Activated CD8-positive, alpha-beta memory T cell treated with anti-CD3 and anti-CD28 coated beads, Interleukin-2, amount 10 ng/mL, durations not matched to agents 7 days and 5 days (primary cell): ENCODE results near the gene COQ8A. TPM values are rescaled to one million over a fixed set of nuclear protein-coding genes. Genes with fewer than 3 reads are reported as not detected.

Source experiments
- ATAC-seq: fragments of 150-1000 bp; cut with Tn5 transposase; one replicate; pipeline ENCODE4 v1.10.0; 2021; ENCODE audit warnings: moderate library complexity
- CTCF ChIA-PET: fragments of 350-600 bp; sonication (Branson Sonifier 250); formaldehyde crosslinking; loops from one replicate; lab custom pipeline; 2021; ENCODE audit warnings: antibody characterized with exemption; lab: Charles Lee
- DNase-seq: peaks from one replicate; pipeline ENCODE4 v3.0.0-alpha.2; 2020
- H3K27ac Mint-ChIP-seq: one replicate; pipeline ENCODE4 v1.8.0; 2021; ENCODE audit warnings: mild to moderate bottlenecking, mixed read lengths
- H3K27me3 Mint-ChIP-seq: one replicate; pipeline ENCODE4 v1.8.0; 2021; ENCODE audit warnings: mixed read lengths
- H3K36me3 Mint-ChIP-seq: one replicate; pipeline ENCODE4 v1.8.0; 2021; ENCODE audit warnings: mild to moderate bottlenecking, mixed read lengths
- H3K4me1 Mint-ChIP-seq: one replicate; pipeline ENCODE4 v1.8.0; 2021; ENCODE audit warnings: mixed read lengths
- H3K4me3 Mint-ChIP-seq: one replicate; pipeline ENCODE4 v1.8.0; 2021; ENCODE audit warnings: mild to moderate bottlenecking, moderate library complexity, mixed read lengths
- H3K9me3 Mint-ChIP-seq: one replicate; pipeline ENCODE4 v1.8.0; 2022; ENCODE audit warnings: low read depth, mixed read lengths
- total RNA-seq, 2 experiments: library from RNA; stranded (reverse); gene quantifications; one replicate each; pipeline ENCODE4 v1.2.3, GENCODE V29; 2021

The COQ8A gene
- total RNA-seq, 2 experiments from 2014 or later = 19.0 to 22.1 TPM

DNA sequence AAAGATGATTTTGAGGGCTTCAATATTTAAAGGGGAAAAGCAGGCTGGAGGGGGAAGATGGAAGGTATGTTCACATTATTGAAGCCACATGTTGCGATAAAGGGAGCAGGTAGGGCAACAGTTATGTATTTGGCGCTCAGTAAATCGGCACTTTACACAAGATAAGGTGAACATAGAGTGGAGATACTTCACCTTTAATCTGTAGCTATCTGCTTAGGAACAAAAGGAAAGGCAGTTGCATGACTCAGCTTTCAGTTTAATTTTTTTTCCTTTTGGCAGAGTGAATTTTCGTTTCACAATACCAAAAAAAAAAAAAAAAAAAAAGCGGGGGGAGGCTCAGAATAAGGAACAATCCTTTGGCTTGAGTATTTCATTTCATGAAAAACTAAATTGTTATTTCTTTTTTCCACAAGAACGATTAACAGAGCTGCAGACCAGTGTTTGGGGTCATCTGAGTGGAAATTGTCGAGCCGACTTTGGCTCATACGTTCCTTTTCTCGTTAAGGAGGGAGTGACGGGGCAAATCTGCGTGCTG lies 1.1 kb upstream of the COQ8A start:
- no peak for DNase-seq
- CTCF ChIA-PET = interaction anchor here (0.7 to 2.0 kb wide), 6 partner anchors 26 to 604 kb away, joined by 3 to 7 read pairs (median 4); no protein-coding TSS in a partner anchor
- peaks cover 20% of the 10 kb centered on the region for H3K36me3 Mint-ChIP-seq
- peak overlapping the region; percentile 80 for H3K4me3 Mint-ChIP-seq
- H3K9me3 Mint-ChIP-seq = peaks cover 13% of the 10 kb centered on the region
- H3K27ac Mint-ChIP-seq = peak overlapping the region; percentile 96
- no peak for ATAC-seq
- peaks cover 32% of the 10 kb centered on the region for H3K4me1 Mint-ChIP-seq
- H3K27me3 Mint-ChIP-seq = no peaks in the 10 kb centered on the region

DNA sequence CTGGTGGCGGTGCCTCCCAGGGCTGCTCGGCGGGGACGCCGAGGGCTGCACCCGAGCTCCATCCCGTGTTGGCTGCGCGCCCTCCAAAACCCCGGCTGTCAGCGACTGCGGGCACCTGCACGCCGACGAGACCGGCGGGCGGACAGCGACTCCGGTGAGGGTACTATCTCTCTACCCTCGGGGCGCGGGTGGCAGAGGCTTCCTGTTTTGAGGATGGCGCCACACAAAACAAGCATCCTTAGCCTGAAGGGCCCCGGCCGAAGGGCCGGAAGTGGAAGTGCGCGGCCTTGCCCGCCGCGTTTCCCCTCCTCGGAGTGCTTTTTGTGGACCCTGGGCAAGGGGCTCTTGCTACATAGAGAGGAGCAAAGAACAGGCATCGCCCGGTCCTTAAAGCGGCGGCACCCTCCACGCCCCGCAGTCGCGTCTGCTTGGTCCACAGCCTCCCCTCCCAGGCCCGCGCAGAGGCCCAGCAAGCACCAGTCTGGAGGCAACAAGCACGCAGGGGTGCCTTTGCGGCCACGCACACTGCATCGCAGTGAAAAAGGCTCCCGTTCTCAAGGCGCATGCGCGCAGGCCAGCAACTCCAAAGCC lies 561 bp upstream of the COQ8A start:
- DNase-seq (no peak), ATAC-seq (peak; percentile 38)
- Mint-ChIP-seq H3K4me3 (peak overlapping the region; percentile 80), H3K27ac (peak overlapping the region; percentile 96), H3K27me3 (no peaks in the 10 kb centered on the region), H3K9me3 (peaks cover 10% of the 10 kb centered on the region), H3K36me3 (peaks cover 16% of the 10 kb centered on the region), H3K4me1 (peaks cover 32% of the 10 kb centered on the region)
- CTCF ChIA-PET = interaction anchor here (0.7 to 2.0 kb wide), 9 partner anchors 27 to 603 kb away, joined by 3 to 7 read pairs (median 4); no protein-coding TSS in a partner anchor

- Mint-ChIP-seq H3K36me3 (peaks cover 7% of the 10 kb centered on the region), H3K27ac (peak overlapping the region; percentile 80), H3K4me1 (peaks cover 32% of the 10 kb centered on the region), H3K9me3 (no peaks in the 10 kb centered on the region), H3K27me3 (no peaks in the 10 kb centered on the region), H3K4me3 (peak overlapping the region; percentile 80)
- ATAC-seq (no peak), DNase-seq (no peak)
- CTCF ChIA-PET = interaction anchor here (1.1 to 2.0 kb wide), 5 partner anchors 29 to 287 kb away, joined by 3 to 7 read pairs (median 5); no protein-coding TSS in a partner anchor
These were observed 643 bp downstream of the COQ8A start for GRCh38 chr1:226940806-226941067.

- Mint-ChIP-seq H3K27ac (no peak overlapping the region), H3K27me3 (no peaks in the 10 kb centered on the region), H3K4me1 (peaks cover 29% of the 10 kb centered on the region), H3K36me3 (peaks cover 3% of the 10 kb centered on the region), H3K9me3 (no peaks in the 10 kb centered on the region), H3K4me3 (no peak overlapping the region)
- no peak for DNase-seq
- no peak for ATAC-seq
- CTCF ChIA-PET = no interaction called here
These were observed 2.3 kb downstream of the COQ8A start for GRCh38 chr1:226942392-226942791.

GRCh38 chr1:226943156-226943555 lies 3.1 kb downstream of the COQ8A start:
- Mint-ChIP-seq H3K27ac (no peak overlapping the region), H3K9me3 (no peaks in the 10 kb centered on the region), H3K4me3 (no peak overlapping the region), H3K36me3 (peaks cover 1% of the 10 kb centered on the region), H3K27me3 (no peaks in the 10 kb centered on the region), H3K4me1 (peaks cover 22% of the 10 kb centered on the region)
- ATAC-seq = no peak
- CTCF ChIA-PET = no interaction called here
- DNase-seq = no peak

- ATAC-seq (no peak), DNase-seq (no peak)
- no peak overlapping the region for H3K4me3 Mint-ChIP-seq
- H3K9me3 Mint-ChIP-seq = no peaks in the 10 kb centered on the region
- peaks cover 1% of the 10 kb centered on the region for H3K36me3 Mint-ChIP-seq
- no peak overlapping the region for H3K27ac Mint-ChIP-seq
- H3K27me3 Mint-ChIP-seq = no peaks in the 10 kb centered on the region
- peaks cover 14% of the 10 kb centered on the region for H3K4me1 Mint-ChIP-seq
- CTCF ChIA-PET = no interaction called here
These were observed 3.8 kb downstream of the COQ8A start for GRCh38 chr1:226943927-226944326.

- H3K36me3 Mint-ChIP-seq = peaks cover 1% of the 10 kb centered on the region
- H3K27ac Mint-ChIP-seq = no peak overlapping the region
- DNase-seq (no peak), ATAC-seq (no peak)
- CTCF ChIA-PET = no interaction called here
- H3K9me3 Mint-ChIP-seq = no peaks in the 10 kb centered on the region
- no peaks in the 10 kb centered on the region for H3K27me3 Mint-ChIP-seq
- H3K4me1 Mint-ChIP-seq = peaks cover 14% of the 10 kb centered on the region
- H3K4me3 Mint-ChIP-seq = no peak overlapping the region
These were observed 5.2 kb downstream of the COQ8A start for GRCh38 chr1:226945106-226945857.

DNA sequence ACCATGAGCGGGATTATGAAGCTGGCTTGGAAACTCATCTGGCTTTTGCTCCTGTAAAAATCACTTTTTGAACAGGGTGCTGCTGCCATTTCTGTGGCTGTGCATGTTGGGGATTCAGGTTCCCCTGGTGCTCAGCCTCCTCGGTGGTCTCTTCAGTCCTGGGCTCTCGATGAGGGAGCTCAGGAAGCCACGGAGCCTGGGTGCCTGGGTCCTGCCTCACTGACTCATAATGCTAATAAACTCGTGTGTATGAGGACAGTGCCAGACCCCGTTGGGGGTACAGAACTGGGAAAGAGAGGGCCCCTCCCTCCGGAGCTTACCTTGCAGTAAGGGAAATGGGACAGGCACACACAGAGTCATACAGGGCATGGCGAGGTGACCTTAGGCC lies 5.8 kb downstream of the COQ8A start:
- H3K4me1 Mint-ChIP-seq = peaks cover 10% of the 10 kb centered on the region
- CTCF ChIA-PET = no interaction called here

DNA sequence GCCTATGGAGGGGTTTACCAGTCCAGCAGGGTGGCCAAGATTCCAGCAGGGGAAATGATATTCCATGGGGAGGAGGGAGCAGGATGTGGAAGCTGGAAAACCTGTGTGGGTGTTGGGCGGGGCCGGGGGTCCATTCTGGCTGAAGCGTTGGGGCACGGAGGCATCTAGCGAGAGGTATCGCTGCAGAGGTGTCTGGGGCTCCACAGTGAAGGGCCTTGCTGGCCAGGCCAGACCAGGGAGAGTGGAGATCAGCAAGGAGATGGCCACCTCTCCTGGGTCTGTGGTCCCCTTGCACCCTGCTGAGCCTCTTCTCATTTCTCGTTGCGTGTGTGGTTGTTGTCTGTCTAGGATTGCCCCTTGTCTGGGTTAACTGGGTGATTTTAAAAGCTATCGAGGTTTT lies 6.2 kb downstream of the COQ8A start:
- no peaks in the 10 kb centered on the region for H3K9me3 Mint-ChIP-seq
- H3K27ac Mint-ChIP-seq = no peak overlapping the region
- DNase-seq = no peak
- H3K4me3 Mint-ChIP-seq = no peak overlapping the region
- CTCF ChIA-PET = no interaction called here
- ATAC-seq = no peak
- peaks cover 1% of the 10 kb centered on the region for H3K36me3 Mint-ChIP-seq
- H3K27me3 Mint-ChIP-seq = no peaks in the 10 kb centered on the region
- peaks cover 6% of the 10 kb centered on the region for H3K4me1 Mint-ChIP-seq

More for the DNA sequence above, 5.8 kb downstream of the COQ8A start:
- peaks cover 1% of the 10 kb centered on the region for H3K36me3 Mint-ChIP-seq
- no peaks in the 10 kb centered on the region for H3K27me3 Mint-ChIP-seq
- no peak overlapping the region for H3K4me3 Mint-ChIP-seq
- no peaks in the 10 kb centered on the region for H3K9me3 Mint-ChIP-seq
- no peak overlapping the region for H3K27ac Mint-ChIP-seq
- ATAC-seq = no peak
- DNase-seq = no peak

GRCh38 chr1:226946841-226947240 lies 6.7 kb downstream of the COQ8A start:
- CTCF ChIA-PET = interaction anchor here (1.0 kb wide), 1 partner anchor 9 kb away, joined by 3 read pairs; no protein-coding TSS in a partner anchor
- ATAC-seq (no peak), DNase-seq (no peak)
- Mint-ChIP-seq H3K9me3 (no peaks in the 10 kb centered on the region), H3K4me1 (peaks cover 4% of the 10 kb centered on the region), H3K27ac (no peak overlapping the region), H3K27me3 (no peaks in the 10 kb centered on the region), H3K36me3 (no peaks in the 10 kb centered on the region), H3K4me3 (no peak overlapping the region)

DNA sequence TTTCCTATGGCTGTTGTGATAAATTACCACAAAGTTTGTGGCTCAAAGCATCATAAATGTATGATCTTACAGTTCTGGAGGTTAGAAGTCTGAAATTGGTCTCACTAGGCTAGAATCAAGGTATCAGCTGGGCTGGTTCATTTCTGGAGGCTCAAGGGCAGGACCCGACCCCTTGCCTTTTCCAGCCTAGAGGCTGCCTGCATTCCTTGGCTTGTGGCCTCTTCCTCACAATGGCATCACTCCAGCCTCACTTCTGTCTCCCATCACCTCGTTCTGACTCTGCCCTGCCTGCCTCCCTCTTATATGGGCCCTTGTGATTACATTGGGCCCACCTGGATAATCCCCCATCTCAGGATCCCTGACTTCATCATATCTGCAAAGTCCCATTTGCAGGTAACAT lies 8.0 kb downstream of the COQ8A start:
- CTCF ChIA-PET = interaction anchor here (1.0 kb wide), 1 partner anchor 10 kb away, joined by 3 read pairs; no protein-coding TSS in a partner anchor
- Mint-ChIP-seq H3K4me3 (no peak overlapping the region), H3K27me3 (no peaks in the 10 kb centered on the region), H3K4me1 (peaks cover 2% of the 10 kb centered on the region), H3K27ac (no peak overlapping the region), H3K9me3 (no peaks in the 10 kb centered on the region), H3K36me3 (no peaks in the 10 kb centered on the region)
- ATAC-seq (no peak), DNase-seq (no peak)

GRCh38 chr1:226948480-226948879 lies 8.4 kb downstream of the COQ8A start:
- no peak for ATAC-seq
- H3K4me3 Mint-ChIP-seq = no peak overlapping the region

GRCh38 chr1:226948996-226949395 lies 8.9 kb downstream of the COQ8A start:
- H3K36me3 Mint-ChIP-seq = no peaks in the 10 kb centered on the region
- H3K4me1 Mint-ChIP-seq = no peaks in the 10 kb centered on the region
- H3K27me3 Mint-ChIP-seq = no peaks in the 10 kb centered on the region
- DNase-seq = no peak
- H3K9me3 Mint-ChIP-seq = no peaks in the 10 kb centered on the region
- no peak for ATAC-seq
- H3K4me3 Mint-ChIP-seq = no peak overlapping the region
- CTCF ChIA-PET = no interaction called here
- no peak overlapping the region for H3K27ac Mint-ChIP-seq

More at GRCh38 chr1:226948480-226948879, 8.4 kb downstream of the COQ8A start:
- no peaks in the 10 kb centered on the region for H3K4me1 Mint-ChIP-seq
- no peaks in the 10 kb centered on the region for H3K9me3 Mint-ChIP-seq
- H3K36me3 Mint-ChIP-seq = no peaks in the 10 kb centered on the region
- no peaks in the 10 kb centered on the region for H3K27me3 Mint-ChIP-seq
- no peak for DNase-seq
- CTCF ChIA-PET = no interaction called here
- H3K27ac Mint-ChIP-seq = no peak overlapping the region

GRCh38 chr1:226949401-226949800 lies 9.3 kb downstream of the COQ8A start:
- H3K9me3 Mint-ChIP-seq = no peaks in the 10 kb centered on the region
- no peak for DNase-seq
- no peaks in the 10 kb centered on the region for H3K27me3 Mint-ChIP-seq
- no peak overlapping the region for H3K27ac Mint-ChIP-seq
- no peaks in the 10 kb centered on the region for H3K36me3 Mint-ChIP-seq
- ATAC-seq = no peak
- H3K4me1 Mint-ChIP-seq = no peaks in the 10 kb centered on the region
- CTCF ChIA-PET = no interaction called here
- no peak overlapping the region for H3K4me3 Mint-ChIP-seq
